ENCODE measurements around the gene GOSR2. TPM values are rescaled to one million over a fixed set of nuclear protein-coding genes. Genes with fewer than 3 reads are reported as not detected.

GOSR2 gene
- total and polyA plus RNA-seq, 2 of the 13 experiments (the other 11 are each of a cell fraction or from before 2014, with no cell fraction given), result 61.5 to 63.9 TPM

- no peak for TF ChIP-seq ZNF281 (CRISPR knock-in tag; IDR thresholded peaks at IDR 0.05; ENCODE audit: borderline replicate concordance)
- peak; percentile 95 for TF ChIP-seq IRF9 (CRISPR knock-in tag; IDR thresholded peaks at IDR 0.05; ENCODE audit: borderline replicate concordance)
- TF ChIP-seq ZNF740 (CRISPR knock-in tag; IDR thresholded peaks at IDR 0.05), result no peak; the same call in 1 of the 2 replicates
- TF ChIP-seq ZNF577 (CRISPR knock-in tag; IDR thresholded peaks at IDR 0.05; ENCODE audit: borderline replicate concordance, low read depth), result no peak
- peak; percentile 22 for TF ChIP-seq JUND (CRISPR knock-in tag; IDR thresholded peaks at IDR 0.05)
- TF ChIP-seq ZBTB10 (CRISPR knock-in tag; IDR thresholded peaks at IDR 0.05; ENCODE audit: borderline replicate concordance), result no peak
- TF ChIP-seq PATZ1 (CRISPR knock-in tag; IDR thresholded peaks at IDR 0.05), result 0 out of 2 replicates have a peak, but pooled peaks have one; percentile 45
- peak; percentile 88 for TF ChIP-seq MYNN (CRISPR knock-in tag; IDR thresholded peaks at IDR 0.05; ENCODE audit: low read depth)
- no peak for TF ChIP-seq REXO4 (CRISPR knock-in tag; IDR thresholded peaks at IDR 0.05; ENCODE audit: borderline replicate concordance)
- TF ChIP-seq ZKSCAN5 (CRISPR knock-in tag; IDR thresholded peaks at IDR 0.05), result peak; percentile 67; the same call in 1 of the 2 replicates
- no peak for TF ChIP-seq FOSL1 (CRISPR knock-in tag; IDR thresholded peaks at IDR 0.05; ENCODE audit: borderline replicate concordance)
- peak; percentile 69; the same call in 1 of the 2 replicates for TF ChIP-seq ZNF468 (CRISPR knock-in tag; IDR thresholded peaks at IDR 0.05)
- no peak; the same call in 1 of the 2 replicates for TF ChIP-seq RFX1 (IDR thresholded peaks at IDR 0.05)
- no peak for TF ChIP-seq NR2F1 (CRISPR knock-in tag; IDR thresholded peaks at IDR 0.05)
- TF ChIP-seq CREB1 (IDR thresholded peaks at IDR 0.05), result peak; percentile 54; the same call in 1 of the 2 replicates
- no peak for TF ChIP-seq CREB1 (CRISPR knock-in tag; IDR thresholded peaks at IDR 0.05)
- no peak for TF ChIP-seq ZNF251 (CRISPR knock-in tag; IDR thresholded peaks at IDR 0.05)
- peak; percentile 99 for TF ChIP-seq KMT2A (CRISPR knock-in tag; IDR thresholded peaks at IDR 0.05)
- peak; percentile 47; the same call in 1 of the 2 replicates for TF ChIP-seq HOXA9 (CRISPR knock-in tag; IDR thresholded peaks at IDR 0.05; ENCODE audit: borderline replicate concordance)
- peak; percentile 100 for TF ChIP-seq ZFY (CRISPR knock-in tag; IDR thresholded peaks at IDR 0.05)
Measured at GRCh38 chr17:46922804-46923635, at the start of gene GOSR2 (continued).

Measured in HepG2 (cell line).